MM.1S (cell line): Measurements from ENCODE around the gene DPH2.

Source experiments
- CTCF ChIP-seq: fragments of 300-600 bp; sonication (generic); IDR thresholded peaks from 2 replicates; pipeline ENCODE4 v1.5.1; 2016; ENCODE audit warnings: antibody characterized with exemption, low read length, mixed read lengths
- EZH2 ChIP-seq: fragments of 300-600 bp; sonication (generic); optimal IDR thresholded peaks from 2 replicates; pipeline ENCODE3; 2017; ENCODE audit warnings: low read depth, mild to moderate bottlenecking, antibody characterized with exemption, low read length, mixed read lengths
- EZH2phosphoT487 ChIP-seq: fragments of 300-600 bp; sonication (generic); IDR thresholded peaks from 2 replicates; pipeline ENCODE4 v1.6.1; 2018; ENCODE audit warnings: antibody characterized with exemption, low read length

DNA sequence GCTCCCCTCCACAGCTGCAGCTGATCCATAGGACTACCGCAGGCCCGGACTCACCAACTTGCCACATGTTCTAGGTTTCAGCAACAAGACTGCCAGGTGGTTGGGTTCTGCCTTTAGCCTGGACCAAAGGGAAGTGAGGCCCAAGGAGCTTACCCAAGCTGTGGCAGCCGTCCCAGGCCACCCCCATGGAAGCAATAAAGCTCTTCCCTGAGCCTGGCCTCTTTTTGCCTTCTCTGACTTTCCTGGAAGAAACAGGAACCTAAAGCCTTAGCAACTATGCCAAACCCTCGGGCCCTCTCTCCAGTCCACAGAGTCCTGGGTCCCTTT, 38.9 kb upstream of the DPH2 start:
- TF ChIP-seq EZH2phosphoT487 (no peak), CTCF (no peak), EZH2 (no peak)
